DND-41 (cell line): ENCODE data around the gene SLC22A16.

ENCODE experiments used
- EZH2 ChIP-seq: IDR thresholded peaks from 3 replicates; pipeline ENCODE4 v1.6.1; 2012; ENCODE audit warnings: borderline replicate concordance, low read depth, mild to moderate bottlenecking, moderate library complexity, low read length, inconsistent platforms; ENCODE audit not compliant: severe bottlenecking
- TF ChIP-seq, protein P1 (sequence below): IDR thresholded peaks from 2 replicates; pipeline ENCODE4 v1.5.1; 2012; ENCODE audit warnings: borderline replicate concordance, low read length, moderate library complexity, mild to moderate bottlenecking; ENCODE audit not compliant: poor library complexity, severe bottlenecking; ENCODE audit errors: extremely low read depth

DNA sequence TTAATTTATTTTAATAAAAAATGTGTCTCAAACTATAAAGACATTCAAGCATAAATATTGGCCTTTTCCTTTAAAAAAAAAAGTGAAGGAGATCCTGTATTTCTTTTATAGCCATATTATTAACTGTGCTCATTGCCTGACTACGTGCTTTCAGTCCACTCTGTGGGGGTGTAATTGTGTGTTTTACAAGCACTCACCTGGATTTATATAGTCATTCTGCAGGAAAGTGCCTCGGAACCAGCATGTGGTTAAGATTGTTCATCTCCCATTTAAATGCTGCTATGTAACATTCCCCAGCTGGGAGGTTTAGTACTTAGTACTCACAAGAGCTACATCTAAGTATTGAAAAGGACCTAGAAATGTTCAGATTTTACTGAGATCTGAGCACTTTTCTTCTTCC lies 47.9 kb upstream of the SLC22A16 start:
- TF ChIP-seq, protein P1, sequence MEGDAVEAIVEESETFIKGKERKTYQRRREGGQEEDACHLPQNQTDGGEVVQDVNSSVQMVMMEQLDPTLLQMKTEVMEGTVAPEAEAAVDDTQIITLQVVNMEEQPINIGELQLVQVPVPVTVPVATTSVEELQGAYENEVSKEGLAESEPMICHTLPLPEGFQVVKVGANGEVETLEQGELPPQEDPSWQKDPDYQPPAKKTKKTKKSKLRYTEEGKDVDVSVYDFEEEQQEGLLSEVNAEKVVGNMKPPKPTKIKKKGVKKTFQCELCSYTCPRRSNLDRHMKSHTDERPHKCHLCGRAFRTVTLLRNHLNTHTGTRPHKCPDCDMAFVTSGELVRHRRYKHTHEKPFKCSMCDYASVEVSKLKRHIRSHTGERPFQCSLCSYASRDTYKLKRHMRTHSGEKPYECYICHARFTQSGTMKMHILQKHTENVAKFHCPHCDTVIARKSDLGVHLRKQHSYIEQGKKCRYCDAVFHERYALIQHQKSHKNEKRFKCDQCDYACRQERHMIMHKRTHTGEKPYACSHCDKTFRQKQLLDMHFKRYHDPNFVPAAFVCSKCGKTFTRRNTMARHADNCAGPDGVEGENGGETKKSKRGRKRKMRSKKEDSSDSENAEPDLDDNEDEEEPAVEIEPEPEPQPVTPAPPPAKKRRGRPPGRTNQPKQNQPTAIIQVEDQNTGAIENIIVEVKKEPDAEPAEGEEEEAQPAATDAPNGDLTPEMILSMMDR, result no peak
- TF ChIP-seq EZH2, result no peak
